ENCODE data around the gene FIP1L1.
"Not testable (repeated sequence)": the region's sequence is repeated elsewhere in the genome, so short reads cannot be mapped to it uniquely, and the experiment has no call there.

Gene FIP1L1, protein sequence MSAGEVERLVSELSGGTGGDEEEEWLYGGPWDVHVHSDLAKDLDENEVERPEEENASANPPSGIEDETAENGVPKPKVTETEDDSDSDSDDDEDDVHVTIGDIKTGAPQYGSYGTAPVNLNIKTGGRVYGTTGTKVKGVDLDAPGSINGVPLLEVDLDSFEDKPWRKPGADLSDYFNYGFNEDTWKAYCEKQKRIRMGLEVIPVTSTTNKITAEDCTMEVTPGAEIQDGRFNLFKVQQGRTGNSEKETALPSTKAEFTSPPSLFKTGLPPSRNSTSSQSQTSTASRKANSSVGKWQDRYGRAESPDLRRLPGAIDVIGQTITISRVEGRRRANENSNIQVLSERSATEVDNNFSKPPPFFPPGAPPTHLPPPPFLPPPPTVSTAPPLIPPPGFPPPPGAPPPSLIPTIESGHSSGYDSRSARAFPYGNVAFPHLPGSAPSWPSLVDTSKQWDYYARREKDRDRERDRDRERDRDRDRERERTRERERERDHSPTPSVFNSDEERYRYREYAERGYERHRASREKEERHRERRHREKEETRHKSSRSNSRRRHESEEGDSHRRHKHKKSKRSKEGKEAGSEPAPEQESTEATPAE

DNA sequence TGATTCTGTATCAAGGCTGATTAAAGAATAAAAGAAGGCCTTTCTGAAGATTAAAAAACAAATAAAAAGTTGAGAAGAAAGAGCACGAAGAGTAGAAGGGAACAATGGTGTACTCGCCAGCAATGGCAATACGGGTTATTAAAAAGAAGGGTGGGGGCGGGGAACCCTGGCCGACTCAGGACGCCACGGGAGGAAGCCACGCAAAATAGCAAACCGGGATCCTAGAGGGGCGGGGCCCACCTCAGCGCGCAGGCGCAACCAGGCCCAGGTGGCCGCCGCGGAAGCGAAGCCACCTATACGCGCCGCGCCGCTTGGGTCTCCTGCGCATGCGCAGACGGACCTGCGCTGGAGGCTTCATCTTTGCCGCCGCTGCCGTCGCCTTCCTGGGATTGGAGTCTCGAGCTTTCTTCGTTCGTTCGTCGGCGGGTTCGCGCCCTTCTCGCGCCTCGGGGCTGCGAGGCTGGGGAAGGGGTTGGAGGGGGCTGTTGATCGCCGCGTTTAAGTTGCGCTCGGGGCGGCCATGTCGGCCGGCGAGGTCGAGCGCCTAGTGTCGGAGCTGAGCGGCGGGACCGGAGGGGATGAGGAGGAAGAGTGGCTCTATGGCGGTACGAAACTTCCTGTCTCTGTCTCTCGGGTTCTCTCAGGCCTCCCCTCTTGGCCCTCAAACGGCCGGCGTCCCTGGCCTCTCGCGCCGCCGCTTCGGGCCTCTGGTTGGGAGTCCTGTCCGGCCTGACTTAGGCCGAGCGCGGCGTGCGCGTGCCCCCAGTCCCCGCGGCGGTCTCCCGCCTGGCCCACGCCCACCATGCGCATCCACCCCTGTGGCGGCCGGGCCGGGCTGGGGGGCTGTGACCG lies at the start of gene FIP1L1:
FIP1L1 (plus strand) TSS at position 323 of the 852 bp plus-strand sequence; CDS start at position 521, 198 bp downstream.
- DNase-seq, result peak; percentile 91

DNA sequence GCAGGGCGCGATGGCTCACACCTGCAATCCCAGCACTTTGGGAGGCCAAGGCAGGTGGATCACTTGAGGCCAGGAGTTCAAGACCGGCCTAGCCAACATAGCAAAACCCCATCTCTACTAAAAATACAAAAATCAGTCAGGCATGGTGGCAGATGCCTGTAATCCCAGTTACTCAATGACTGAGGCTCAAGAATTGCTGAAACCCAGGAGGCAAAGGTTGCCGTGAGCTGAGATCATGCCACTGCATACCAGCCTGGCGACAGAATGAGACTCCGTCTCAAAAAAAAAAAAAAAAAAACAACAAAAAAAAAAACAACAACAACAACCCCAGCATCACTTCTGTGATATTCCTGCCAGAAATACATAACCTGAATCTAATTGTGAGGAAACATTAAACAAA lies 42.5 kb upstream of the FIP1L1 start:
- not testable (repeated sequence) for DNase-seq

DNA sequence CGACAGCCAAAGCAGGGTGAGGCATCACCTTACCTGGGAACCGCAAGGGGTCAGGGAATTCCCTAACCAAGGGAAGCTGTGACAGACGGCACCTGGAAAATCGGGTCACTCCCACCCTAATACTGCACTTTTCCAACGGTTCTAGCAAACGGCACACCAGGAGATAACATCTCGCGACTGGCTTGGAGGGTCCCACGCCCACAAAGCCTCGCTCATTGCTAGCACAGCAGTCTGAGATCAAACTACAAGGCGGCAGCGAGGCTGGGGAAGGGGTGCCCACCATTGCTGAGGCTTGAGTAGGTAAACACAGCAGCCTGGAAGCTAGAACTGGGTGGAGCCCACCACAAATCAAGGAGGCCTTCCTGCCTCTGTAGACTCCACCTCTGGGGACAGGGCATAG lies 37.3 kb upstream of the FIP1L1 start:
- not testable (repeated sequence) for DNase-seq

DNA sequence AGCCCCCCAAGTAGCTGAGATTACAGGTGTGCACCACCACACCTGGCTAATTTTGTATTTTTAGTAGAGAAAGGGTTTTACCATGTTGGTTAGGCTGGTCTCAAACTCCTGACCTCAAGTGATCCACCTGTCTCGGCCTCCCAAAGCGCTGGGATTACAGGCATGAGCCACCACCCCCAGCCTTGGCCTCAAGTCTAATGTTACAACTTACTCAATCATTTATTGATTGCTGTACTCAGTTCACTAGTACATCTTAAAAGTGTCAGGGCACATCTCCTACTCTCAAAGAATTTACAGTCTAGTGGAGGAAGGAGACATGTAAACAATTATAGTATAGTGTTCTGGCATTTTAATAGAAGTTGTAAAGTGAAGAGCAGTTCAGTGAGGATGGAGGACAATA lies 31.0 kb upstream of the FIP1L1 start:
- not testable (repeated sequence) for DNase-seq

DNA sequence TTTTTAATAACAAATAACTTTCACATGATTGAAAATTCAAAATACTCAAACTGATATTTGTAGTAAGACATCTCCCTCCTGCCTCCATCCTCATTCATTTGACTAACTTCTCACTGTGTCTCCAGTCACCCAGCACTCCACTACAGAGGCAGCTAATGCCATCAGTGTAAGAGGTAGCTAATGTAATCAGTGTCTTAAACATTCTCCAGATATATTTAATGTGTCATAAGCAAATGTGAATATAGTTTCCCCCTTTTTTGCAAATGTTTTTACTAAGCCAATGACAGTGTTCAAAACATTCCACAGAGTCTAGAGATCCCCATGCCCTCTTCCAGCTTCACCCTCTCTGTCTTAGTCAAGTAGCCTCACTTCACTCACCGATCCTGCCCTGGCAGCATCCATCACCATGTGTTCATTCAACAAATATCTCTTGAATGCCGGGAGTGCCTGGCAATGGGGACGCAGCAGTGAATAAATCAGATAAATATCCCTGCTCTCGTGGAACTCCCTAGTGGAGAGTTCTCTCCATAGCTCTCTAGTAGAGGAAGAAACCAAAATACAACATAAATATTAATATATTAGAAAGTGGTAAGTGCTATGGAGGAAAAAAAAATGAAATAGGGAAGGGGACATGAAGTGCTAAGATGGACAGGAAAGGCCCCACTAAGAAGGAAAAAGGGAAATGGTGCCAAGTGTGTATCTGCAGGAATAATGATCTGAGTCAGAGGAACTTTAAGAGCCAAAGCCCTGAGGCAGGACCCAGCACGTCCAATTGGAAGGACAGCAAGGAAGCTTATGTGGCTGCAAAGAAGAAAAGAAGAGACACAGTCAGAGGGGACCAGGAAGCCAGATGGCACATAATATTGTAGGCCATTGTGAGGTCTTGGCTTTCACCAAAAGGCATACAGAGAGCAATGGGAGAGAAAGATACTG lies 30.3 kb upstream of the FIP1L1 start:
- no peak for DNase-seq

DNA sequence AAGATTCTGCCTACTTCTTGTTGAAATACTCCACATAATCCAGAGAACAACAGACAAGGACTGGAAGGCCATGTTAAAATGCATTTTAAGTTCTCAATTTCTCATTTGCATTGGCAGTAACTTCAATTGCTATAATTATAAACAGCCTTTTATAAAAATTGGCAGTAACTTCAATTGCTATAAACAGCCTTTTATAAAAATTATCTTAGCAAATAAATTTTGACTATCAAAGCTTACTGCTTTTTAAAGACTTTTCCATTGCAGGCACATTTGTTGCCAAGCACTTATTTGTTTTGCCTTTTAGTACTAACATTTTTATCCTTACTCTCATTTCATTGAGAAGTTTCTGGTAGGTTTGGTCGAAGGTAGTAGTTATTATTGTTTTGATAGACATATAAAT lies 29.4 kb upstream of the FIP1L1 start:
- no peak for DNase-seq

DNA sequence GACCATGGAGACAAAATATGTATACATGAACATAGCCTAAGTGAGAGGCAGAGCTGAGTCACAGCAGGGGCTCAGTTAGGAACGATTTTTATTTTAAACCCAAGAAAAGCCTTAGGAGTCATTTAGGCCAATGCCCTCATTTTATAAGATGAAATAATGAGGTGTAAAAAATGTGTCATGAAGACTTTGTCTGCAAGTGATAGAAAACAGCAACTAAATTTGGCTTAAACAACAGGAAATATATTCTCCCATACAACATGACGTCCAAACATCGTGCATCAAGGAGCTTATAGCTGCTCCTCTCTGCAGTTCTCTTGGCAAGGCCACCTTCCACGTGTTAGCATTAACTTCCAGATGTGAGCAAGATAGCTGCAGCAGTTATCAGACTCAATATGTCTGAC lies 28.4 kb upstream of the FIP1L1 start:
- no peak for DNase-seq

DNA sequence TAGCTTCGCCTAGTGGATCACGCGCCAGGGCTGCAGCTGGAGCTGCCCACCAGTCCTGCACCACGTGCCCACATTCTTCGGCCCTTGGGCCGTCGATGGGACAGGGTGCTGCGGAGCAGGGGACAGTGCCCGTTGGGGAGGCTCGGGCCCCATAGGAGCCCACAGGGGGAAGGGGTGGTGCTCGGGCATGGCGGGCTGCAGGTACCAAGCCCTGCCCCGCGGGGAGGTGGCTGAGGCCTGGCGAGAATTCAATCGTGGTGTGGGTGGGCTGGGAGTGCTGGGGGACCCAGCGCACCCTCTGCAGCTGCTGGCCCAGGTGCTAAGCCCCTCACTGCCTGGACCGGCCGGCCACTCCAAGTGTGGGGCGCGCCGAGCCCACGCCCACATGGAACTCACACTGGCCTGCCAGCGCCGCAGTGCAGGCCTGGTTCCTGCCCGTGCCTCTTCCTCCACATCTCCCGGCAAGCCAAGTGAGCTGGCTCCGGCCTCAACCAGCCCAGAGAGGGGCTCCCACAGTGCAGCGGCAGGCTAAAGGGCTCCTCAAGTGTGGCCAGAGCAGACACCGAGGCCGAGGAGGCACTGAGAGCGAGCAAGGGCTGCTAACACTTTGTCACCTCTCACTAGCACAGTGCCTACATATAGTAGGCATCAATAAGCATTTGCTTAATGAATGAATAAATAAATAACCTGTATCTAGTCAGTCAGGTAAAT lies 23.3 kb upstream of the FIP1L1 start:
- no peak for DNase-seq

DNA sequence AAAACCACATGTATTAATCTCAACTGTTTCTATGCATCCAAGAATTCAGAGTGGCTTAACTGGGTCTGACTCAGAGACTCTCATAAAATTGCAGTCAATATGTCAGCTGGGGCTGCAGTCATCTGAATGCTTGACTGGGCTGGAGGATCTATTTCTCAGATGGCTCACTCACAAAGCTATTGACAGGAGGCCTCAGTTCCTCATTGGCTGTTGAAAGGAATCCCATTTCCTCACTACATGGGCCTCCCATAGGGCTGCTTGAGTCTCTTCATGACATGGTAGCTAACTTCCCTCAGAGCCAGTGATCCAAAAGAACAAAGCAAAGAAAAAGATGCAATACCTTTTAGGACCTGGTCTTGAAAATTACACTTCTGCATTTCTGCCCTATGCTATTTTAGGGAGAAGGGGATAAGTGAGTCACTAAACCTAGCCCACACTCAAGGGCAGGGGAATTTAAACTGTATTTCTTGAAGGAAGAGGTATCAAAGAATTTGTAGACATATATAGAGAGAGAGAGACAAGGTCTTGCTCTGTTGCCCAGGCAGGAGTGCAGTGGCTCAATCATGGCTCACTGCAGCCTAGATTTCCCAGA lies 21.4 kb upstream of the FIP1L1 start:
- DNase-seq, result no peak

DNA sequence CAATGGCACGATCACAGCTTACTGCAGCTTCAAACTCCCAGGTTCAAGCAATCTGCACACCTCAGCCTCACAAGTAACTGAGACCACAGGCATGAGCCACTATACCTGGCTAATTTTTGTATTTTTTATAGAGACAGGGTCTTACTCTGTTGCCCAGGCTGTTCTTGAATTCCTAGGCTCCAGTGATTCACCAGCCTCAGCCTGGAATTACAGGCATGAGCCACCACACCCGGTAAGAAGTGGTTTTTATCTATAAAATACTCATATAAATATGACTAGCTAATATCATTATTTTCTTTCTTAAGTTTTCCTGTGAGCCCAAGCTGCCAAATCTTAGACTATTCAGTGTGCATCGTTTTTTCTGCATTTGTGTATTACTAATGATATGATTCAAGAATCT lies 16.0 kb upstream of the FIP1L1 start:
- DNase-seq, result no peak

DNA sequence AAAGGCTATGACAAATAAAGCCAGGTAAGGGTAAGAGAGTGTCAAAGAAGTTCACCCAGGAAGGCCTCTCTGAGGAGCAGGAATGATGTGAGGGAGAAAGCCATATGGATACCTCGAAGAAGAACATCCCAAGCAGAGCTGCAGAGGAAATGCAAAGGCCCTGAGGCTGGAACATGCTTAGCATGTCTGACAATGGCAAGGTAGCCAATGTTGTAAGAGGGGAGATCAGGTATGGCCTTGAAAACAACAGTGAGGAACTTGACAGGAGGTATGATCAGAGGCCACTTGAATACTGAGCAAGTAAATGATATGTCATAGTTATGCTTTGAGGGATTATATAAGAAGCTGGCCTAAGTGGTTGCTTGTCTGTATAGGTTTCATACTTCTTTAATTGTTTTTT lies 15.3 kb upstream of the FIP1L1 start:
- DNase-seq, result no peak

DNA sequence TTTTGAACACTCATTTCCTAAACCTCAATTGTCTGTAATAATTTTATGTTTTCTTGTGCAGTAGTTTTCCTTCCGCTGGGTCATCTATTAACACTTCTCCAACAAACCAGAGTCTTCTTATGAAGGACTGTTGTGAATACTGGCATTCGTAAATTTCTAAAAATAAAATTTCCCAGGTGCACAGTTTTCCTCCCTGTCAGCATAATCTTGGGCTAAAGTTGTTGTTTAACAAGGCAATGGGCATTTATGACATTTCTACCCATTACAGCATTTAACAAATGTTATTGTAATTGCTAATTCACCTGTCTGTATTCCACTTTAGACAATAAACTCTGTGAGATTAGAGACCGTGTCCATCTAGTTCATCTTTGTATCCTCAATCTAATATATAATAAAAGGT lies 12.8 kb upstream of the FIP1L1 start:
- no peak for DNase-seq

DNA sequence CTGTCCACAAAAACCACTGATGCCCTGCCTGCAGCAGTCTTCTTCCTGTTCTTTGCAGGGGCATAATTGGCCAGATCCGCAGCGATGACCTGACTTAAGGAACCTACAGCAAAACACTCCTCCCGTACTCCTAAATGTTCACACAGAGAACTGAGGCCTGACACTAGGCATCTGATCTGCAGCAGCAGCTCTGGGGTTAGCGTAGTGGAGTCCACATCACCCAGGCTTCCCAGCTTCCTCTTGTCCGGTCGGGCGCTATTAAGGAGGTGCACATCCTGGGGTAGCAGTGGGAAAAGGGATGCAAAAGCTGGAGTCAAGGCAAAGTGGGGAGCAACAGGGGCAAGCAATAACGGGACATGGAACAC lies 12.3 kb upstream of the FIP1L1 start:
- peak; percentile 11 for DNase-seq

DNA sequence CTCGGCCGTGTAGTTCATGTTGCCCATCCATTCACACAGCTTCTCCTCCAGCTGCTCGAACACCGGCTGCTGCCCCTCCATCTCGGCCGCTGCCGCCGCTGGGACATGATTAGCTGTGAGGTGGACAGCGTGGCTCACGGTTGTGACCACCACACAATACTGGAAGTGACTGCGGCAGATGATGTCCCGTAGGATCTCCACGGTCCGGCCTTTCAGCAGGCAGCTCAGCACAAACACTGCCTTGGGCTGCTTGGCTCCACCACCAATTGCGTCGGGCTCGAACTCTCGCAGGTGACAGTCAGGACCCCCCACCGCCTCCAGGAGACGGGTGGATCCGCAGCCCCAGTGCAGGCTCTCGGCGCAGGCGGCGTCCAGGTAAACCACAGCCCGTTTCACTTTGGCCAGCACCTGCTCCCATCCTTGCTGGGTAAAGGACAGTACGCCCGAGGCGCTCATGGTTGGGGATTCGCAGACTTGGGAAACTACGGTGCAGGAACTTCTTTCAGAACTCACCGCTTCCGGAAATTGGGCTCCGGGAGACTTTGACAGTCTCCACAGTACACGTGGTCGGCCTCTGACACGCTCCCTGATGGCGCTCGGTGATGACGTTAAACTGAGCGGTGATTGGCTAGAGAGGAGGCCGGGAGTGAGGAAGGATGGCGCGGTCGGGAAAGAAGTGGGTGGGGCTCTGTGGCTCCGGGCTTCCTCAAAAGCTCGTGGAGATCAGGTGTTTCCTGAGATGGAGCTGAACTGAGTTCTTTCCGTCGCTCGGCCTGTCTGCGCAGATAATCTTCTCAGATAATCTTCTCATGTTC lies 11.7 kb upstream of the FIP1L1 start, which contains the start of gene SCFD2:
SCFD2 (minus strand) TSS at position 576 of the 815 bp plus-strand sequence.
- DNase-seq, result peak; percentile 94

DNA sequence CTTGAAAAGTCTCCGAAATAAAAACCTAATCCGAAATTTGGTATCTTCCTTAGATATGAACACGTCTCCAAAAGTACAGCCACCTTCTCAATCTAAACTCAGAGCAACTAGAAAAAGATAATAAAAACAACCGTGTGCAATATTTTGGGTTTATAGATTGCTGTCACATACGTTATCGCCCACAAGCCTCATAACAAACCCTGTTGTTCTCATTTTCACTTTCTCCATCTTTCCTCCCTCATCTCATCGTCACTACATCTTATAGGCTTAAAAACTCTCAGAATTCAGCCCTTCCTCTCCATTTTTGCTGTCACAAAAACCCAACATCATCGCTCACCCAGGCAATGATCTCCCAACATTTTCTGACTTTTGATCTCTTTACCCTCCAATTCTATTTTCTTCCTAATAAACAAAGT lies 11.1 kb upstream of the FIP1L1 start:
- DNase-seq, result no peak

DNA sequence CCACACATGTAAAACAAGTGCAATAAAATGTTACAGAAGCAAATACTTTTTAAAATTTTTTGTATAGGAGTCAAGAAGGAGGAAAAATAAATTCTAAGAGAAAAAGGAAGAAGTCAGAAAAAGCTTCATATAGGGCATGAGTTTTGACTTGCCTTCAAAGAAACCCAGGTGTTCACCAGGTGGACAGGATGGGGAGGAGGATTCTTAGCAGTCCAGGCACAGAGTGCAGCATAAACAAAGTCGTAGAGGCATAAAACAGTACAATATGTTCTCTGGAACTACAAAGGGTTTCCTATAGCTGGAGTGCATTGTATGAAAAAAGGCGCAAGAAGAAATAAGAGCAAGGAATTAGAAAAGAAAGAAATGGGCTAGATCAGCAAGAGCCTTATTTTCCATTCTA lies 9.7 kb upstream of the FIP1L1 start:
- no peak for DNase-seq

DNA sequence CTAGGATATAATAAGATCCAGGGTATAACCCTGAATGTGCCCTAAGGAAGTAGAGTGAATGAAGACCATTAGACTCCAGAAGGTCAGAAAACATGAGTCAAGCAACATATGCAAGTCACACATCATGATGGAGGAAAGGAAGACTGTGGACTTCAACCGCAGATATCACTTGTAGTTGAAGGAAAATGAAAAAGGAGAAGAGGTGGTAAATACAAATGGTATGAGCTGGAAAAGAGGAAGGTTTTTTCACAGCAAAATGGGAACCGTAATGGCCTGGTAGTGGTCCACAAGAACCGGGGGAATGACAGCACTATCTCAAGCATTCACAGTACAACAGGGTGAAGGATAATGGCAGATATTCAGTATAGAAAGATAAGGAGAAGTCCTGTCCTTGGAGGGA lies 6.4 kb upstream of the FIP1L1 start:
- DNase-seq, result no peak

DNA sequence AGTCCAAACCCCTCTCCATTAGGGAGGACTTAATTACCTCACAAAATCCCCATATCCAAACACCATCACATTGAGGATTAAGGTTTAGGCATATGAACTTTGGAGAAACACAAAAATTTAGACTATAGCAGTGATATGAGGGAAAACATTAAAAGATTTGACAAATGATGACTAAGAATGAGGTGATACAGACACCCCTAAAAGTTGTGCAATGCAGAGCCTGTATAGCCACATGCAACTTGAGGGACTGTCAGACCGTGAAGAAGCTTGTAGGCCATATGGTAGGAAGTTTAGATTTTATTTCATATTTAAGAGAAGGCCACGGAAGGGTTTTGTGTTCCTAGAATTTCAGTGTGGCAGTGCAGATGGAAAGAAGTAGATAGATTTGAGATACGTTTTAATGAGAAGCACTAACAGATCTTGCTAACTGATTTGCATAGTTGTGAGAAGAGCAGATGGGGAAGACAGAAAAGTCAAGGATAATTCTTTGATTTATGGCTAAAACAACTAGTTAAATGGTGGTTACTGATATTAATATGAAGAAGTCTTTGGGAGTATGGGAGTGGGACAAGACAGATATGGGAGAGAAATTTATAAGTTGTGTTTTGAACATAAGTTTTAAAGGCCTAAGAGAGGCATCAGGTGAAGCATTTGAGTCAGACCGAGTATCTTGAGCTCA lies 5.5 kb upstream of the FIP1L1 start:
- no peak for DNase-seq

DNA sequence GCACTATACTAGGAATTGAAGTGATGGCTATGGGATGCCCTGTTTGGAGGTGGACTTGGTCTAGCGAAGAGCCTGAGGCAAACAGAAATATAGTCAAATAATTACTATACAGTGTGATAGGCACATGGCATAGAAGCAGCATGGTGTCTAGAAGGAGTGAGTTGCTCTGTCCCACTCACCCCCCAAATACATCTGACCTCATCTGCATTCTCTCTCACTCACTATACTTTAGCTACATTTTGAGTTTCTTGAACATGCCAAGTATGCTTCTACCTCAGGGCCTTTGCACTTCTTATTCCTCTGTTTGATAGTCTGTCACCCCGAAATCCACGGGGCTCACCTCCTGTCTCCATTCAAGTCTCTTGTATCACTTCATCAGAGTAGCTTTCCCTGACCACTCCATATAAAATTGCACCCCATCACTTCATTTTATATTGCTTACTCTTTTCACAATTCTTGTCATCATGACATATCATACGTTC lies 2.6 kb upstream of the FIP1L1 start:
- no peak for DNase-seq

DNA sequence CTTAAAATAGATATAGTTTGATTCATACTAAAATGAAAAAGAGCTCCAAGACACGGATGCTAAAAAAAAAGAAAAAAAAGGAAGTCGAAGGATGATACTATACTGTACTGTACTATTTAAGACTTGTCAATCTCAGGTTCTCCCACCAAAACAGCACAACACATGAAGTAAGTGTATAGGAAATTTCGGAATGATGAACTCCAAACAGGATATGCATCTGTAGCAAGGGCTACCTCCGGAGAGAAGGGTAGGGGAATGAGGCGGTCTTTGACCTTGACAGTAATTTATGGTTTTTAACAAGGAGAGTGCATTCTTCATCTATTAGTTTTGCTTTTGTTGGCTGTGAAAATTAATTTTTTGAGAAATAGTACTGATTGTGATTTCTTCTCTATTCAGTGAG lies 541 bp upstream of the FIP1L1 start:
- no peak for DNase-seq
